Measurements from ENCODE around the gene OTX2. TPM values are rescaled to one million over a fixed set of nuclear protein-coding genes. Genes with fewer than 3 reads are reported as not detected.
A peak's percentile ranks its signal among the peaks of the same experiment; 100 is the strongest.

OTX2 gene
- total and polyA plus RNA-seq, 2 experiments from 2014 or later: 16.5 to 23.9 TPM

DNA sequence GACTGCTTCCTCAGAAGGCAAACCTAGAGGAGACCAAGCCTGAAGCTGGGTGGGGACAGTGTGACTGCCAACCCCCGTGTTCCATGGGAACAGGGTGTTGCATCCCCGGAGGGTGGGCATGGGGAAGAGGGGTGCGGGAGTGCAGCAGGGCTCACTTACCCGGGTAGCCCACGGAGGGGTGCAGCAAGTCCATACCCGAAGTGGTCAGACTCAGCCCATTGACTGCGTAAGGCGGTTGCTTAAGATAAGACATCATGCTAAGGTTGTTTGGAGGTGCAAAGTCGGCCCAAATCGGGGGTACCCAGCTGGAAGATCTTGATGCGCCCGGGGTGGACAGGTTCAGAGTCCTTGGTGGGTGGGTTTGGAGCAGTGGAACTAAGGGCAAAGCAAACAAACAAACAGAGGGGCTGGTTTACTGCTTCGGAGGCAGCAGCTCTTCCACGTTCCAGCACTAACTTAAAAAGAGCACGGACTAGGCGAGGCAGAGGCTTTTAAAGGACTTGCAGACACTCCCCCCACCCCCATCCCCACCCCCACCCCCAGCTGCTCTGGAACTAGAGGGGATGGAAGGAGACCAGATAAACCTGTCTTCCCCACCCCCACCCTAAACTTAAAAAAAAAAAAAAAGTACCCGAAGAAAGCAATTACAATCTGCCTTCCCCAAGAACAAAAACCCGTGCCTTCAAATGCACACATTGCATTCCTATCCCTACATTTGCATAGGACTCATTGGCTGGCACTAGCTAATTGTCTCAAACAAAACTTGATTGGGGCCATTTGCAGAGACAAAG lies 4.9 kb downstream of the OTX2 start (continued):
- TF ChIP-seq, protein P1, sequence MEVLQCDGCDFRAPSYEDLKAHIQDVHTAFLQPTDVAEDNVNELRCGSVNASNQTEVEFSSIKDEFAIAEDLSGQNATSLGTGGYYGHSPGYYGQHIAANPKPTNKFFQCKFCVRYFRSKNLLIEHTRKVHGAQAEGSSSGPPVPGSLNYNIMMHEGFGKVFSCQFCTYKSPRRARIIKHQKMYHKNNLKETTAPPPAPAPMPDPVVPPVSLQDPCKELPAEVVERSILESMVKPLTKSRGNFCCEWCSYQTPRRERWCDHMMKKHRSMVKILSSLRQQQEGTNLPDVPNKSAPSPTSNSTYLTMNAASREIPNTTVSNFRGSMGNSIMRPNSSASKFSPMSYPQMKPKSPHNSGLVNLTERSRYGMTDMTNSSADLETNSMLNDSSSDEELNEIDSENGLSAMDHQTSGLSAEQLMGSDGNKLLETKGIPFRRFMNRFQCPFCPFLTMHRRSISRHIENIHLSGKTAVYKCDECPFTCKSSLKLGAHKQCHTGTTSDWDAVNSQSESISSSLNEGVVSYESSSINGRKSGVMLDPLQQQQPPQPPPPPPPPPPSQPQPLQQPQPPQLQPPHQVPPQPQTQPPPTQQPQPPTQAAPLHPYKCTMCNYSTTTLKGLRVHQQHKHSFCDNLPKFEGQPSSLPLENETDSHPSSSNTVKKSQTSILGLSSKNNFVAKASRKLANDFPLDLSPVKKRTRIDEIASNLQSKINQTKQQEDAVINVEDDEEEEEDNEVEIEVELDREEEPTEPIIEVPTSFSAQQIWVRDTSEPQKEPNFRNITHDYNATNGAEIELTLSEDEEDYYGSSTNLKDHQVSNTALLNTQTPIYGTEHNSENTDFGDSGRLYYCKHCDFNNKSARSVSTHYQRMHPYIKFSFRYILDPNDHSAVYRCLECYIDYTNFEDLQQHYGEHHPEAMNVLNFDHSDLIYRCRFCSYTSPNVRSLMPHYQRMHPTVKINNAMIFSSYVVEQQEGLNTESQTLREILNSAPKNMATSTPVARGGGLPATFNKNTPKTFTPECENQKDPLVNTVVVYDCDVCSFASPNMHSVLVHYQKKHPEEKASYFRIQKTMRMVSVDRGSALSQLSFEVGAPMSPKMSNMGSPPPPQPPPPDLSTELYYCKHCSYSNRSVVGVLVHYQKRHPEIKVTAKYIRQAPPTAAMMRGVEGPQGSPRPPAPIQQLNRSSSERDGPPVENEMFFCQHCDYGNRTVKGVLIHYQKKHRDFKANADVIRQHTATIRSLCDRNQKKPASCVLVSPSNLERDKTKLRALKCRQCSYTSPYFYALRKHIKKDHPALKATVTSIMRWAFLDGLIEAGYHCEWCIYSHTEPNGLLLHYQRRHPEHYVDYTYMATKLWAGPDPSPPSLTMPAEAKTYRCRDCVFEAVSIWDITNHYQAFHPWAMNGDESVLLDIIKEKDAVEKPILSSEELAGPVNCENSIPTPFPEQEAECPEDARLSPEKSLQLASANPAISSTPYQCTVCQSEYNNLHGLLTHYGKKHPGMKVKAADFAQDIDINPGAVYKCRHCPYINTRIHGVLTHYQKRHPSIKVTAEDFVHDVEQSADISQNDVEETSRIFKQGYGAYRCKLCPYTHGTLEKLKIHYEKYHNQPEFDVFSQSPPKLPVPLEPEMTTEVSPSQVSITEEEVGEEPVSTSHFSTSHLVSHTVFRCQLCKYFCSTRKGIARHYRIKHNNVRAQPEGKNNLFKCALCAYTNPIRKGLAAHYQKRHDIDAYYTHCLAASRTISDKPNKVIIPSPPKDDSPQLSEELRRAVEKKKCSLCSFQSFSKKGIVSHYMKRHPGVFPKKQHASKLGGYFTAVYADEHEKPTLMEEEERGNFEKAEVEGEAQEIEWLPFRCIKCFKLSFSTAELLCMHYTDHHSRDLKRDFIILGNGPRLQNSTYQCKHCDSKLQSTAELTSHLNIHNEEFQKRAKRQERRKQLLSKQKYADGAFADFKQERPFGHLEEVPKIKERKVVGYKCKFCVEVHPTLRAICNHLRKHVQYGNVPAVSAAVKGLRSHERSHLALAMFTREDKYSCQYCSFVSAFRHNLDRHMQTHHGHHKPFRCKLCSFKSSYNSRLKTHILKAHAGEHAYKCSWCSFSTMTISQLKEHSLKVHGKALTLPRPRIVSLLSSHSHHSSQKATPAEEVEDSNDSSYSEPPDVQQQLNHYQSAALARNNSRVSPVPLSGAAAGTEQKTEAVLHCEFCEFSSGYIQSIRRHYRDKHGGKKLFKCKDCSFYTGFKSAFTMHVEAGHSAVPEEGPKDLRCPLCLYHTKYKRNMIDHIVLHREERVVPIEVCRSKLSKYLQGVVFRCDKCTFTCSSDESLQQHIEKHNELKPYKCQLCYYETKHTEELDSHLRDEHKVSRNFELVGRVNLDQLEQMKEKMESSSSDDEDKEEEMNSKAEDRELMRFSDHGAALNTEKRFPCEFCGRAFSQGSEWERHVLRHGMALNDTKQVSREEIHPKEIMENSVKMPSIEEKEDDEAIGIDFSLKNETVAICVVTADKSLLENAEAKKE (CRISPR knock-in tag; IDR thresholded peaks at IDR 0.05): no peak
- peak; percentile 54 for TF ChIP-seq POLR2AphosphoS5 (IDR thresholded peaks at IDR 0.05; ENCODE audit: low read depth)
- TF ChIP-seq, protein P2, sequence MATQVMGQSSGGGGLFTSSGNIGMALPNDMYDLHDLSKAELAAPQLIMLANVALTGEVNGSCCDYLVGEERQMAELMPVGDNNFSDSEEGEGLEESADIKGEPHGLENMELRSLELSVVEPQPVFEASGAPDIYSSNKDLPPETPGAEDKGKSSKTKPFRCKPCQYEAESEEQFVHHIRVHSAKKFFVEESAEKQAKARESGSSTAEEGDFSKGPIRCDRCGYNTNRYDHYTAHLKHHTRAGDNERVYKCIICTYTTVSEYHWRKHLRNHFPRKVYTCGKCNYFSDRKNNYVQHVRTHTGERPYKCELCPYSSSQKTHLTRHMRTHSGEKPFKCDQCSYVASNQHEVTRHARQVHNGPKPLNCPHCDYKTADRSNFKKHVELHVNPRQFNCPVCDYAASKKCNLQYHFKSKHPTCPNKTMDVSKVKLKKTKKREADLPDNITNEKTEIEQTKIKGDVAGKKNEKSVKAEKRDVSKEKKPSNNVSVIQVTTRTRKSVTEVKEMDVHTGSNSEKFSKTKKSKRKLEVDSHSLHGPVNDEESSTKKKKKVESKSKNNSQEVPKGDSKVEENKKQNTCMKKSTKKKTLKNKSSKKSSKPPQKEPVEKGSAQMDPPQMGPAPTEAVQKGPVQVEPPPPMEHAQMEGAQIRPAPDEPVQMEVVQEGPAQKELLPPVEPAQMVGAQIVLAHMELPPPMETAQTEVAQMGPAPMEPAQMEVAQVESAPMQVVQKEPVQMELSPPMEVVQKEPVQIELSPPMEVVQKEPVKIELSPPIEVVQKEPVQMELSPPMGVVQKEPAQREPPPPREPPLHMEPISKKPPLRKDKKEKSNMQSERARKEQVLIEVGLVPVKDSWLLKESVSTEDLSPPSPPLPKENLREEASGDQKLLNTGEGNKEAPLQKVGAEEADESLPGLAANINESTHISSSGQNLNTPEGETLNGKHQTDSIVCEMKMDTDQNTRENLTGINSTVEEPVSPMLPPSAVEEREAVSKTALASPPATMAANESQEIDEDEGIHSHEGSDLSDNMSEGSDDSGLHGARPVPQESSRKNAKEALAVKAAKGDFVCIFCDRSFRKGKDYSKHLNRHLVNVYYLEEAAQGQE (IDR thresholded peaks at IDR 0.05; ENCODE audit: unreplicated experiment): no peak
